NT2/D1 (cell line): ENCODE data around the gene DLX4.

Experiments used
- YY1 ChIP-seq: IDR thresholded peaks from 2 replicates; pipeline ENCODE4 v1.6.1; 2011; ENCODE audit not compliant: insufficient read length, insufficient read depth
- ZNF274 ChIP-seq: IDR thresholded peaks from 2 replicates; pipeline ENCODE4 v1.6.1; 2011; ENCODE audit warnings: mild to moderate bottlenecking, low read depth, low read length

- TF ChIP-seq YY1 (no peak), ZNF274 (no peak)
Observed at GRCh38 chr17:49990331-49990730, 21.3 kb downstream of the DLX4 start.
